HepG2 (cell line): ENCODE data around the gene CUL7. TPM values are rescaled to one million over a fixed set of nuclear protein-coding genes. Genes with fewer than 3 reads are reported as not detected.

Experiments
- ARHGAP35 ChIP-seq: sonication (generic); formaldehyde crosslinking; IDR thresholded peaks from 2 replicates; pipeline ENCODE4 v1.9.0; 2022; ENCODE audit warnings: mild to moderate bottlenecking, inconsistent platforms, moderate library complexity, missing genetic modification reagents, borderline replicate concordance
- ATRX ChIP-seq: sonication (generic); formaldehyde crosslinking; IDR thresholded peaks from 2 replicates; pipeline ENCODE4 v1.4.0; 2020; ENCODE audit warnings: missing genetic modification reagents, borderline replicate concordance
- CEBPG ChIP-seq: IDR thresholded peaks from 2 replicates; pipeline ENCODE4 v1.6.1; 2016
- CREB3 ChIP-seq: sonication (generic); formaldehyde crosslinking; IDR thresholded peaks from 2 replicates; pipeline ENCODE4 v1.5.0; 2020; ENCODE audit warnings: missing genetic modification reagents
- ELF3 ChIP-seq: IDR thresholded peaks from 2 replicates; pipeline ENCODE4 v1.6.1; 2016; ENCODE audit warnings: missing genetic modification reagents, missing compliant biosample characterization
- GATA4 ChIP-seq: sonication (generic); IDR thresholded peaks from 2 replicates; pipeline ENCODE4 v1.6.1; 2016; ENCODE audit warnings: antibody characterized with exemption, low read depth, borderline replicate concordance
- GMEB1 ChIP-seq: sonication (generic); formaldehyde crosslinking; IDR thresholded peaks from 2 replicates; pipeline ENCODE4 v1.5.1; 2020; ENCODE audit warnings: missing genetic modification reagents, mild to moderate bottlenecking, borderline replicate concordance
- HNRNPL ChIP-seq: fragments of 200-400 bp; formaldehyde crosslinking; IDR thresholded peaks from 2 replicates; pipeline ENCODE4 v1.6.1; 2017; ENCODE audit warnings: mild to moderate bottlenecking, low read depth, low read length
- IRF2 ChIP-seq: IDR thresholded peaks from 2 replicates; pipeline ENCODE4 v1.6.1; 2018; ENCODE audit warnings: missing genetic modification reagents, missing compliant biosample characterization
- KLF15 ChIP-seq: sonication (generic); formaldehyde crosslinking; IDR thresholded peaks from 2 replicates; pipeline ENCODE4 v1.8.1; 2023; ENCODE audit warnings: borderline replicate concordance, mild to moderate bottlenecking, inconsistent platforms, missing genetic modification reagents, mixed read lengths
- LCORL ChIP-seq, 2 experiments: fragments of 450-650 bp in 1 of 2; sonication (generic) in 1 of 2; formaldehyde crosslinking in 1 of 2; IDR thresholded peaks; 2 replicates each; pipeline versions ENCODE4 v1.5.0 to v1.6.1; 2017 to 2020; ENCODE audit warnings: antibody characterized with exemption in 1 of 2, missing genetic modification reagents in 1 of 2
- PRMT3 ChIP-seq: sonication (generic); formaldehyde crosslinking; IDR thresholded peaks from 2 replicates; pipeline ENCODE4 v1.8.1; 2022; ENCODE audit warnings: low read depth, mild to moderate bottlenecking, moderate library complexity, missing genetic modification reagents, borderline replicate concordance
- TEF ChIP-seq: sonication (generic); formaldehyde crosslinking; IDR thresholded peaks from 2 replicates; pipeline ENCODE4 v1.5.0; 2020; ENCODE audit warnings: missing genetic modification reagents
- ZFAT ChIP-seq: sonication (generic); formaldehyde crosslinking; conservative IDR thresholded peaks from 2 replicates; pipeline ENCODE4 v1.8.1; 2023; ENCODE audit warnings: missing genetic modification reagents, inconsistent platforms
- ZNF367 ChIP-seq: sonication (generic); formaldehyde crosslinking; IDR thresholded peaks from 2 replicates; pipeline ENCODE4 v1.4.0; 2020; ENCODE audit warnings: missing genetic modification reagents, borderline replicate concordance
- ZNF547 ChIP-seq: sonication (generic); formaldehyde crosslinking; IDR thresholded peaks from 2 replicates; pipeline ENCODE4 v1.5.1; 2020; ENCODE audit warnings: mild to moderate bottlenecking, missing genetic modification reagents
- ZNF605 ChIP-seq: sonication (generic); formaldehyde crosslinking; IDR thresholded peaks from 2 replicates; pipeline ENCODE4 v1.8.0; 2022; ENCODE audit warnings: mild to moderate bottlenecking, missing genetic modification reagents
- ZNF660 ChIP-seq: sonication (generic); formaldehyde crosslinking; IDR thresholded peaks from 2 replicates; pipeline ENCODE4 v1.5.1; 2020; ENCODE audit warnings: mild to moderate bottlenecking, low read depth, missing genetic modification reagents, borderline replicate concordance
- ZNF878 ChIP-seq: sonication (generic); formaldehyde crosslinking; IDR thresholded peaks from 2 replicates; pipeline ENCODE4 v1.8.1; 2023; ENCODE audit warnings: mild to moderate bottlenecking, missing genetic modification reagents, moderate library complexity
- ZNF883 ChIP-seq: sonication (generic); formaldehyde crosslinking; IDR thresholded peaks from 2 replicates; pipeline ENCODE4 v1.5.1; 2020; ENCODE audit warnings: mild to moderate bottlenecking, missing genetic modification reagents; ENCODE audit errors: not compliant biosample characterization
- polyA plus RNA-seq, 8 experiments: library from polyadenylated mRNA; depleted of rRNA in 3 of 8; stranded (reverse) in 7 of 8; unstranded in 1 of 8; fragments of >200 nt; fragmentation: Illumina TruSeq in 4 of 8; extraction: Trizol in 4 of 8; gene quantifications; 2 replicates each; pipeline versions ENCODE4 v1.2.1 to v1.2.3, GENCODE V29; 2011 to 2016; ENCODE audit warnings: low read depth in 4 of 8, missing spikeins in 1 of 8, mixed read lengths in 1 of 8; ENCODE audit not compliant: insufficient read depth in 1 of 8
- total RNA-seq, 5 experiments: library from RNA; depleted of rRNA; stranded (reverse); fragments of >200 nt; fragmentation: Illumina TruSeq; extraction: Trizol; gene quantifications; 2 replicates each; pipeline ENCODE4 v1.2.3, GENCODE V29; 2016; ENCODE audit warnings: low read depth in 1 of 5

CUL7 gene
- total and polyA plus RNA-seq, 2 of the 13 experiments (the other 11 are each of a cell fraction or from before 2014, with no cell fraction given): 32.0 to 60.7 TPM

GRCh38 chr6:43070028-43070632 lies 16.5 kb upstream of the CUL7 start (continued):
- TF ChIP-seq IRF2 (CRISPR knock-in tag): 0 out of 2 replicates have a peak, but pooled peaks have one; percentile 15
- TF ChIP-seq GATA4: no peak
- TF ChIP-seq LCORL (IDR thresholded peaks at IDR 0.05): no peak
- no peak for TF ChIP-seq LCORL (CRISPR knock-in tag; IDR thresholded peaks at IDR 0.05)
- no peak for TF ChIP-seq HNRNPL
- TF ChIP-seq GMEB1 (CRISPR knock-in tag): no peak
- TF ChIP-seq ZNF547 (CRISPR knock-in tag): no peak
- TF ChIP-seq PRMT3 (CRISPR knock-in tag): no peak
- no peak for TF ChIP-seq ZNF660 (CRISPR knock-in tag)
- TF ChIP-seq ATRX (CRISPR knock-in tag): no peak
- no peak for TF ChIP-seq TEF (CRISPR knock-in tag)
- no peak for TF ChIP-seq ELF3 (CRISPR knock-in tag)
- TF ChIP-seq ZNF883 (CRISPR knock-in tag): no peak
- 0 out of 2 replicates have a peak, but pooled peaks have one; percentile 17 for TF ChIP-seq CEBPG (CRISPR knock-in tag)
- no peak for TF ChIP-seq ZNF878
- TF ChIP-seq CREB3 (CRISPR knock-in tag): no peak
- TF ChIP-seq ZFAT (CRISPR knock-in tag): no peak
- TF ChIP-seq KLF15 (CRISPR knock-in tag): no peak
- no peak for TF ChIP-seq ARHGAP35 (CRISPR knock-in tag)
- peak; percentile 28; the same call in 1 of the 2 replicates for TF ChIP-seq ZNF605 (CRISPR knock-in tag)
- TF ChIP-seq ZNF367 (CRISPR knock-in tag): no peak
